AML-193 (cell line): ENCODE measurements around the gene MRGPRG.

Experiments used
- DNase-seq, 2 experiments: peaks; one replicate each; lab custom pipeline; 2025; lab: John Stamatoyannopoulos, UW

MRGPRG gene

DNA sequence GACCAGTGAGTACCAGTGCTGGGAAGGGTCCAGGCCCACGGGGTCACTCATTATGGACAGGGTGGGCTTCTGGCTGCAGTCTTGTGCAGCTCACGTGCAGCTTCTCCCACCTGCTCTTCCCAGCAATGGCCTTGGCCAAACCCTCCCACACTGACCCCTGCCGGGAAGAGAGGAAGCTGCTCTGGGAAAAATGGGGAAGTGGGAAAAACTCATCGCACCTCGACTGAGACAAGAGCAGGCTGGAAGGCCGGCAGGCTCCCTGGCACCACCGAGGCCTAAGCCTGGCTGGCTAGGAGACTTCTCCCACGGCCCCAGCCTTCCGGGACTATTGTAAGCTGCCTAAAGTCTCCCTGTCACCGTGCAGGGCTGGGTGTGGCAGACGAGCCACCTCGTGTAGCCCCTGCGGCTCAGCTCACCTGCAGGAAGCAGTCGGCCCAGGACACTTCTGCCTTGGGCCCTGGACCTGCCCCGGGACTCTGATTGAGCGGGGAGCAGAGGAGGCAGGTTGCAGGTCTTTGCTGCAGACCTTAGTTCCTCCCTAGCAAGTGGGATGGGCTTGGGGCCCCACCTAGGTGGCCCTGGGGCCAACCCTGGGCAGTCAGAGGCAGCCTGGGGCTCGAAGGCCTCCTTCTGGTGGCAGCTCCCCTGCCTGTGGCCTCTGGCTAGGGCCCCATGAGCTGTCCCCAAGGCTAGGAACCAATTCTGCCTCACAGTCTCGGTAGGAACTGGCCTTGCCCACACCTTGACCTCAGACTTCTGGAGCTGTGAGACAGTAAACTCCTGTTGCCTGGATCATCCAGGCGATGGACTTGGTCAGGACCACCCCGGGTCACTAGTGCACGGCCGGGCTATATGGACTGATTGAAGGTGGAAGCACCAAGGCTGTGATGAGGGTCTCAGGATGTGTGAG is 23.1 kb downstream of the MRGPRG start:
- peak in 1 of 2 experiments; percentile 1 for DNase-seq

DNA sequence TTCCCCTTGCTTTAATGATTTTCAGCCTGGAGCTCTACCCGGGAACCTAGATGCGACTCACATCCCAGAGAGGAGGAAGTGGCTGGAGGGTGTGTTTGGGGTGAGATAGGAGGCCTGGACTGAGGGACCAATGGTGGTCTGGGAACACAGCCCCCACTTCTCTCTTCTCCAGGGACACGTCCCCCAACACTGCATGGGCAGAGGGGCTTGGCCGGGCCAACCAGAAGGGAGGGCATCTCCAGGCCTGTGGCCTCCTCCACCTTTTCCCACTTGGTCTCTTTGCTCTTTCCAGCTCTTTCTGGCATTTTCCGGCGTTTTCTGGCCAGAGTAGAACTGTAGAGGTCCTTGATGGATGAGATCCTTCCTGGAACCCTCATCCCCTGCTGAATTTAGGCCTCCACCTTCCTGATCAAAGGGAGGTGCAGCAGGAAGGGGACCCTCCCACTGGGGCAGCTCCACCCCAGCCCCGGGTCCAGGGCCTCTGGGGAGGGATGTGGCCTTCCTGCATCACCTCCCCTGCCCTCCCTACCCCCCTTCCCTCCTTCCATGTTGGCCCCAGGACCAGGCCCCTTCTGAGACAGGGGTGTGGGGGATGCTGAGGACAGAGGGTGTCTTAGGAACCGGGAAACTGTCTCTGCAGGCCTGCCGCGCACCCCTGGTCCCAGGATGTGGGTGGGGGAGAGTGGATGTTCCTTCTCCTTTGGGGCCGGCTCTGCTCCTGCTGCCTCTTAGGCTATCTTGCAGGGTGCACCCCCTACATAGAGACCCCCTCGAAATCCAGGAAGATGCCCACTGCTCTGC is 24.4 kb downstream of the MRGPRG start:
- no peak for DNase-seq

DNA sequence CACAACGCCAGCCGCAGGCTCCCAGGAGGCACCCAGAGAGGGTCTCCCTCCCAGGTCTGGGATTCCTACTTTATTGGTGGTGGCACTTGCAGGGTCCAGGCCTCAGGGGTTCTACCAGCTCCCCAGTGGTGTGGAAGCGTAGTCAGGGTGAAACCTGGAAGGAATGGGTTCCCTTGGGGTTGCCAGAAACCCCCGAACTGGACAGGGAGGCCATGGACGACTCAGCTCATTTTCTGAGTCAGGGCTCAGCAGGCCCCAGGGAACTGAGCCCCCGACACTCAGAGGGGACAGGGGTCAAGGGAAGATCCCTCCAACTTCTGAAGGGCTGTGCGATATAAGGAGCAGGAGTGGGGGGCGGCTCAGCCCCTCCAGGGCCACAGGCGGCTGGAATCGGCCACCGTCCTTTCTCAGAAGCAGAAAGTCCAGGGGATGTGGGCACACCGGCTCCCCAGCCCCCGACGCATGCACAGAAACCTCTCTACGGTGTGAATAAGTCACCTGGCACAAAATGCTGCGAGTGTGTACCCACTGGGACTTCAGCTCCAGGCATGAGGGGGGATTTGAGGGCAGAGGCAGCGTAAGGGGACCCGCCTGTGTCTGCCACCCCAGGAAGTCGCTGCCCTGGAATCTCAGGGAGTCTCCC is 25.1 kb downstream of the MRGPRG start:
- DNase-seq, result no peak

DNA sequence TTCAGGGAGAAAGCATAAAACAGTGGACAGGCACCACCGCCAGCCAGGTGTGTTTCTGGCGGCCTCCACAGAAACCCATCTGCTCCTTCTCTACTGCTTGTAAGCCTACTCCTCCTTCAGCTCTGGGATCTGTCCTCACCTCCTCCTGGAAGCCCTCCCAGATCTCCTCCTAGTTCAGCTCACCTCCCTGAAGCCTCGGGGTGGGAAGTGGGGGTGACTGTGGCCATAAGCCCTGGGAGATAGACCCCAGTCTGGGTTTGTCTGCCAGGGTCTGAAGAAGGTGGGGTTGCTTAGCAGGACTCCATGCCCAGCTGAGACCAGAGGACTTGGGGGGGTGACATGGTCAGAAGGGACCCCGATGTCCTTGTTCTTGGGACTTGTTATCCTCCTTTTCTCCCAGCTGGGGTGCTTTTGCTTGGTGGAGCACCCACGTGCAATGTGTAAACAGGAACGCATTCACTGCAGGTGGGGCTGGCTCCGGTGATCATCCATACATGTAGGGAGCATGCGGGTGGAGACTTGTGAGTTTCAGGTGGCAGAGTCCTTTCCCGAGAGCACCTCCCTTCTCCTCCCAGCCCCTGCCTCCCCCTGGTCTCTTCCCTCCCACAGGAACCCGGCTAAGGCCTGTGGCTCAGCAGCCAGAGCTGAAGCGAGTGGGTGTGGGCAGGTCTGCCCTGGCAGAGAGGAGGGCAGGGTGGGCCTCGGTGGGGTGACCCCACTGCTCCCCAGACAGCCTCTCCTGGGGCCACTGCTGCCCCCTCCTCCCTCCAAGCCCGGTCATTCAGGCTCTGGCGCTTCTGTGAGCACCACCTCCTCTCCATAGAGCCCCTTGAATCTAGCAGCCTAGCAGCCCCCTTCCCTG is 25.9 kb downstream of the MRGPRG start:
- DNase-seq, result no peak

DNA sequence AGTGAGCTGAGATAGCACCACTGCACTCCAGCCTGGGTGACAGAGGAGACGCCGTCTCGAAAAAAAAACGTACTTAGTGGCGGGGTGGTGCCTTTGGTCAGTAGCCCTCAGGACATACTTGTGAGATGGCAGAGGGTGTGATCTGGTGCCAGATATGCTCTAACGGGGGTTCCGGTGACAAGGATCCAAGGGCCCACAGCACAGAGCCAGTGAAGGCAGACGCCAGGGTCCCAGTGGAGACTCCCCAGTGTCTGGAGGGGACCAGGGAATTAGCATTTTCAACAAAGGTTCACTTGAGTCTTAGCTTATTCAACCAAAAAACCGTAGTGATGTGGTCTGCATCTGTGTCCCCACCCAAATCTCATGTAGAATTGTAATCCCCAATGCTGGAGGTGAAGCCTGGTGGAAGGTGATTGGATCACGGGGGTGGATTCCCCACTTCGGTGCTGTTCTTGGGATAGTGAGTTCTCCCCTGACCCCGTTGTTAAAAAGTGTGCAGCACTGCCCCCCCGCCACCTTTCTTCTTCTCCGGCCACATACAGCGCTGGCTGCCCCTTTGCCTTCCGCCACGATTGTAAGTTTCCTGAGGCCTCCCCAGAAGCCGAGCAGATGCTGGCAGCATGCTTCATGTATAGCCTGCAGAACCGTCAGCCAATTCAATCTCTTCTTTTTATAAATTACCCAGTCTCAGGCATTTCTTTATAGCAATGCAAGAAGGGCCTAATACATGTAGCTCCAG is 26.9 kb downstream of the MRGPRG start:
- no peak for DNase-seq

DNA sequence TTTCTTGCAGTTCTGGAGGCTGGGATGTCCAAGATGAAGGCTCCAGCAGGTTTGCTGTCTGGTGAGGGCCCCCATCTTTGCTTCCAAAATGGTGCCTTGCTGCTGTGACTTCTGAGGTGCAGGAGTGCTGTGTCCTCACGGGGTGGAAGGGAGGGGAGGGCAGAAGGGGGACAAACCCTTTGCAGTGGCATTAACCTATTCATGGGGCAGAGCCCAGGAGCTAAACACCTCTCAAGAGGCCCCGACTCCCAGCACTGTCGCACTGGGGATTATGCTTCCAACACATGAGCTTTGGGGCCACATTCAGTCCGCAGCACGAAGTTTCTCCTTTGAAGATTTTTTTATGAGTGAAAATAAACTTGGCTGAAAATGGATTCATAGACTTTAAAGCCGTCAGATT is 28.0 kb downstream of the MRGPRG start:
- no peak for DNase-seq

DNA sequence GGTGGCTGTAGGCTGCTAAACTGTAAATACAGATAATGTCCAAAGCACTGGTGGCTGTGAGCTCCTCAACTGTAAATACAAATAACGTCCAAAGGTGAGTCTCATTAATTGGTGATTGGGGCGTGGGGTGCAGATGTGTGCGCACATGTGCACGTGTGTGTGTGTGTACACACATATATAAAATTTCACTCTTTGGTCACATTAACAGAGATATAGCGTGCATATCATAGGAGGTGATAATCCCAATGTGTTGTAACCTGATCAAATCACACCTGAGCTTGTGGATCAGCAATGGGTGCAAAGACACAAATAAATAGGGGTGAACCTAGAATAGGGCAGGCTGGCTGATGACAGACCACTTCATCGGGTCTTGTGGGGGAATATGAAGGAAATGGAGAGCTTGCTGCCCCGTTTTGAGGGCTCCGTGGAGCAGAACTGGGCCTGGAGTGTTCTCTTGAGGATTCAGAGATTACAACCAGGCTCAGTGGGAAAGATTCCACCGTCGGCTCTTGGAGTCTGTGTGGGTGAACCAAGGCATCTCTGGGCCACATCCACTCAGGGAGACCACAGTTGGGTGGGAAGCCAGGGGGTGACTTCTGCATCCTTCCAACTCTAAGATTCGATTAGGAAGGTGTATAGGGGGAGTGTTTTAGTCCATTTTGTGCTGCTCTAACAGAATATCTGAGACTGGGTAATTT is 28.6 kb downstream of the MRGPRG start:
- DNase-seq, result no peak

DNA sequence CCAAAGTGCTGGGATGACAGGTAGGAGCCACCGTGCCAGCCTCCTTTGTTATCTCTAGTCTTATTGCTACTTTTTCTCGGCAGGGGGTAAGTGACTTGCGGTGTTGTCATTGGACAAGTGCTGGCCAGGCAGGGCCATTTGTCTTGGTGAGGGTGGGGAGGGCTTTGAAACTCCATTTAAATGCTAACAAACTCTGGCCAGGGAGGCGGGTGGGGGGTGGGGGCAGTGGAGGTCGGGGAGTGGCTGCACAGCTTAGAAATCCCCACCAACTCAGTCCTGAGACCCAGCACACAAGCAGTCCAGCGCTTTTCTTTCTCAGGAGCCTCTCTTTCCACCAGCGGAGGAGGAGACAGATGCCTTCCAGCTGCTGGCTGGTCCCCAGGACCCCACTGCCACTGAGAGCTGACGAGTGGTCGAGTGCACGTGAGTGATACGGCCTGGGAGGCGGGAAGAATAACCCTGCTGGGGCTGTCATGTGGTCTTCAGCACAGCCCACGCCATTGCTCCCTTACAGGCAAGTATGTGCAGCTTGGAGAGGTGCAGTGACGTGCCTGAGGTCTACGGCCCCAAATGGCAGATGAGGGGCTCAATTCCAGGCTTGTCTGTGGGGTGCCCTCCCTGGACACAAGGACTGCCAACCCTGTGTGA is 29.3 kb downstream of the MRGPRG start:
- DNase-seq, result no peak

DNA sequence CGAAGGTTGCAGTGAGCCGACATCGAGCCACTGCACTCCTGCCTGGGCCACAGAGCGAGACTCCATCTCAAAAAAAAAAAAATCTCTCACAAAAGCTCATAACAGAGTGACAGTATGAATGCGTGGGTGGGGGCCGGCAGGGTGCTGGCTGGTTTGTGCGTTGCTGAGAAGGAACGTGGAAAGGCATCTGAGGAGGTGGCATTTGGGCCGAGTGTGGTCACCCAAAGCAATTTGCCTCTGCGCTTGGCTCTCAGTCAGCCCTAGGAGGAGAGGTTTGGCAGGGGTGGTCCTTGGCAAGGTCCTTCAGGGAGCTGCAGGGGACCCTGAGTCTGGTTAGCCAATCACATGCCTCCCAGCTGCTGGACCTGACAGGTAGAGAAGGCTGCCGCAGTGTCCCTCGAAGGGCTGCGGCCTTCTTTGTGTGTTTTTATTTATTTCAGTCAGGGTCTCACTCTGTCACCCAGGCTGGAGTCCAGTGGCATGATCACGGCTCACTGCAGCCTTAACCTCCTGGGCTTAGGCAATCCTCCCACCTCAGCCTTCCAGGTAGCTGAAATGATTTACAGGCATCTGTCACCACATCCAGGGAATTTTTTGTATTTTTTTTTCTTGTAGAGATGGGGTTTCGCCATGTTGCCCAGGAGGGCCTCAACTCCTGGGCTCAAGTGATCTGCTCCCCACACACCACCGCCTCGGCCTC is 30.0 kb downstream of the MRGPRG start:
- DNase-seq, result no peak

DNA sequence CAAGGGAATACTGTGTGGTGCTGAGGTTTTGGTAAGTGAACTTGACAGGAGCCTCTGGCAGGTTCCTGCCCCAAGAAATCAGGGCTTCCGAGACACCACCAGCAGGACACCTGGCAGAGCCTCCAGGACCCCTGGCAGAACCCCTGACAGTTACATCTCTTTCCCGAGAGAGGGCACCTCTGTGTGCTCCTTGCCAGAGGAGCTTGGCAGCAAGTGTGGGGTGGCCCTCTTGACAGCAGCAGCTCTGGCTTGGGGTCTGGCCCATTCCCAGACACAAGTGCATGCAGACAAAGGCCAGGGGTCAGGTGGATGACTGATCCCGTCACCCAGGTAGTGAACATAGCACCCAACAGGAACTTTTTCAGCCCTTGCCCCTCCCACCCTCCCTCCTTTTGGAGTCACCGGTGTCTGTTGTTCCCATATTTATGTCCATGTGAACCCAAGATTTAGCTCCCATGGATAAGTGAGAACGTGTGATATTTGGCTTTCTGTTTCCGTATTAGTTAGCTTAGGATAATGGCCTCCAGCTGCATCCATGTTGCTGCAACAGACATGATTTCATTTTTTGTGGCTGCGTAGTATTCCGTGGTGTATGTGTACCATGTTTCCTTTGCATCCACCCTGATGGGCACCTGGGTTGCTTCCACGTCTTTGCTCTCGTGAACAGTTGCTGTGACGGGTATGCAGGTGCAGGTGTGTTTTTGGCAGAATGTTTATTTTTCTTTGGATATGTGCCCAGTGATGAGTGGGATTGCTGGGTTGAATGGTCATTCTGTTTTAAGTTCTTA is 32.3 kb downstream of the MRGPRG start:
- DNase-seq, result no peak

DNA sequence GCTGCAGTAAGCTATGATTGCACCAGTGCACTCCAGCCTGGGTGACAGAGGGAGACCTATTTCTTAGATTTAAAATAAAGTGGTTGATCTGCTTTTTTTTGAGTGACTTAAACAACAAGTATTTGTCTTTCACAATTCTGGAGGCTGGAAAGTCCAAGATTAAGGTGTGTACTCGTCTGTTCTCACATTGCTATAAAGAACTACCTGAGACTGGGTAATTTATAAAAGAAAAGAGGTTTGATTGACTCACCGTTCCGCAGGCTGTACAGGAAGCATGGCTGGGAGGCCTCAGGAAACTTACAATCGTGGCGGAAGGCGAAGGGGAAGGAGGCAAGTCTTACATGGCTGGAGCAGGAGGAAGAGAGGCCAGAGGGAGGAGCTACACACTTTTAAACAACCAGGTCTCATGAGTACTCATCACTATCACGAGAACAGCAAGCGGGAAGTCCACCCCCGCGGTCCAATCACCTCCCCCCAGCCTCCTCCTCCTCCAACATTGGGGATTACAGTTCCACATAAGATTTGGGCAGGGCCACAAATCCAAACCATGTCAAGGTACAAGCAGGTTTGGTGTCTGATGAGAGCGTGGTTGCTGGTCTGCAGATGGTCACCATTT is 33.8 kb downstream of the MRGPRG start:
- DNase-seq, result no peak

DNA sequence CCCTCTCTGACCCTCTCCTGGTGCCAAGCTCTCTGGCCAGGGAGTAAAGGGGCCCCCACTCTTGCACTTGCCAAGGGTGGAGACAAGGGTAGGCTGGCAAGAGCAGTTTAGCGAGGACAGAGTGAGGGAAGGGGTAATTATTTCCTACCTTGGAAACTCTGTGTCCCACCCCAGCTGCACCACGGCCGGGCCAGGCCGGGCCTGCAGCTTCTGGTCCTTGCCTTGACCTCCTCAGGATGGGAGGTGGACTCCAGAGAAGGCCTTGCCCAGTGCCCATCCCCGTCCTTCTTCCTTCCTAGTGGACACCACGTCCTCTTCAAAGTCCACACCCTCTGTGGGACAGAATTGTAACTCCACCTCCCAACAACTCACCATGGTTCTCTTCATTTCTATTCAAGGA is 35.1 kb downstream of the MRGPRG start:
- no peak for DNase-seq

DNA sequence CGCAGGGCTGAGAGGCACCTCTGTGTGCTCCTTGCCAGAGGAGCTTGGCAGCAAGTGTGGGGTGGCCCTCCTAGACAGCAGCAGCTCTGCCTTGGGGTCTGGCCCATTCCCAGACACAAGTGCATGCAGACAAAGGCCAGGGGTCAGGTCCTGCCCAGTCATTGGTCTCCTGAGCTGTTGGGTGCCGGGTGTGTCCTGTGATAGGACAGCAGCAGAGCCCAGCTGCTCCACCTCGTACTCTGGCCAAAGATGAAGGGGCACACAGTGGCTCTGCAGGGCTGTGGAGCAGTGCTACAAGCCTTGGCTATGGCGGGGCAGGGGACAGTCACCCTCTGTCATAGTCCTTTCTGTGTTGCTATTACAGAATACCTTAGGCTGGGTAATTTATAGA is 36.2 kb downstream of the MRGPRG start:
- DNase-seq, result no peak

DNA sequence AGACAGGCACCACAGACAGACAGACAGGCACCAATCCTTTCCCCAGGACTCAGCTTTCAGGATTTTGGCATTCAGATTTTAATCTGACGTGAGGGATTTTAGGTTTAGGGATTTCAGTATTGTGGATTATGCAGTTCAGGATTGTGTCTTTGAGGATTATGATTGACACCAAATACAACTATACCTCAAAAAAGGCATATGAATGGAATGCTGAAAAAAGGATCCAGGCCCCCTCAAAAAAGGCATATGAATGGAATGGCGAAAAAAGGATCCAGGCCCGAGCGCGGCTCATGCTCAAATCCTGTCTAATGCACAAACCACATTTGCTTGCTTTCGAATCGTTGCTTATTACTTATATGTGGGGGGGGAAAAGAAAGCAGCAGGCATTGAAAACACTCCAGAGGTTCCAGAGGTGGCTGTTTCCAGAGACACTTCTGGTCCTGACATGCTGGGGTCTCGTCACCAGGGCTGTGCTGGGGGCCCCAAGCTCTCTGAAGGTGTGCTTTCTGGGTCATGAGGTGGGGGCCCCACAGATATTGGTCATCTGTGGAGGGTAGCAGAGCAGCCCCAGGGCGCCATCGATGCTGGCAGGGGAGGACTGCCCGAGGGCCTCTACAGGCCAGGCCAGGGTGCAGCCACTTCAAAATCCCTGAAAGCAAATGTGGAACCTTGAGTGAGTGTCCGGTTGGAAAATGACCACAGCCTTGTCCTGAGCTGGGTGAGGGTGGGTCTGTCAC is 36.7 kb downstream of the MRGPRG start:
- no peak for DNase-seq

DNA sequence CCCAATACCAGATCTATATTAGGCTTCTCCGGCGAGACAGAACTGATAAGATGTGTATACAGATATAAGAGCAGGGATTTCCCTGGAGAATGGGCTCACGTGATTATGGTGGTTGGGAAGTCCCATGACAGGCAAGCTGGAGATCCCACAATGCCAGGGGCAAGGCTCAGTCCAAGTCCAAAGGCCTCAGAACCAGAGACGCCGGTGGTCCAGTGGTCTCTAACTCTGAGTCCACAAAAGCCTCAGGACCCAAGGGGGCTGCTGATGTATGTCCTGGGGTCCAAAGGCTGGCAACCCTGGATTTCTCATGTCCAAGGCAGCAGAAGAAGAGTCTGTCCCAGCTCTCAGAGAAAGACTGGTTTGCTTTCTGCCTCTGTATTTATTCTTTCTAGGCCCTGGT is 37.7 kb downstream of the MRGPRG start:
- no peak for DNase-seq

DNA sequence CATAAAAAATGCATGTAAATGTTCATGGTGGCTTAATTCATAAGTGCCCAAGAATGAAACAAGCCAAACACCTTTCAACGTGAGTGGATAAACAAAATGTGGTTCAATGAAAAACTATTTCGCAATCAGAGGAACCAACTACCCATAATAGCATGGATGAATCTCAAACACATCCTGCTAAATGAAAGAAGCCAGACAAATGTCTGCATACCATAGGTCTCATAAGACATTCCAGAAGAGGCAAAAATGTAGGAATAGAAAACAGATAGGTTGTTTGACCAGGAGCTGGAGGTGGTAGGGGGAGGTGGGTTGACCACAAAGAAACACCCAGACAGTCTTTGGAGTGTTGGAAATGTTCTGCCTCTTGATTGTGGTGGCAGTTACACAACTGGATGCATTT is 40.3 kb downstream of the MRGPRG start:
- DNase-seq, result no peak

DNA sequence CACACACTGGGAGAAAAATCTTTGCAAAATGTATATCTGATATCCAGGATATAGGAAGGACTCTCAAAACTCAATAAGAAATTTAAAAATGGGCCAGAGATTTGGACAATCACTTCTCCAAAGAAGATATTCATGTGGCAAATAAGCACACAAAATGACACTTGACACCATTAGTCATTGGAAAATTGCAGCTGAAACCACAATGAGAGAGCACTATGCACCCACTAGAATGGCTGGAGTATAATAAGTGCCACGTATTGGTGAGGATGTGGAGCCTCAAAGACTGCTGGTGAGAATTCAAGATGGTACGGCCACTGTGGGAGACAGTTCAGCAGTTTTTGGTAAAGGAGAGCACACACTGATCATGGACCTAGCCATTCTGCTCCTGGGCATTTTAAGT is 40.7 kb downstream of the MRGPRG start:
- peak in 1 of 2 experiments; percentile 1 for DNase-seq
